Measurements from ENCODE around the gene MVK. TPM values are rescaled to one million over a fixed set of nuclear protein-coding genes. Genes with fewer than 3 reads are reported as not detected.
A peak's percentile ranks its signal among the peaks of the same experiment; 100 is the strongest.

MVK gene
- polyA plus RNA-seq, 1 of the 3 experiments (the other 2 are of a cell fraction) = 7.0 TPM

DNA sequence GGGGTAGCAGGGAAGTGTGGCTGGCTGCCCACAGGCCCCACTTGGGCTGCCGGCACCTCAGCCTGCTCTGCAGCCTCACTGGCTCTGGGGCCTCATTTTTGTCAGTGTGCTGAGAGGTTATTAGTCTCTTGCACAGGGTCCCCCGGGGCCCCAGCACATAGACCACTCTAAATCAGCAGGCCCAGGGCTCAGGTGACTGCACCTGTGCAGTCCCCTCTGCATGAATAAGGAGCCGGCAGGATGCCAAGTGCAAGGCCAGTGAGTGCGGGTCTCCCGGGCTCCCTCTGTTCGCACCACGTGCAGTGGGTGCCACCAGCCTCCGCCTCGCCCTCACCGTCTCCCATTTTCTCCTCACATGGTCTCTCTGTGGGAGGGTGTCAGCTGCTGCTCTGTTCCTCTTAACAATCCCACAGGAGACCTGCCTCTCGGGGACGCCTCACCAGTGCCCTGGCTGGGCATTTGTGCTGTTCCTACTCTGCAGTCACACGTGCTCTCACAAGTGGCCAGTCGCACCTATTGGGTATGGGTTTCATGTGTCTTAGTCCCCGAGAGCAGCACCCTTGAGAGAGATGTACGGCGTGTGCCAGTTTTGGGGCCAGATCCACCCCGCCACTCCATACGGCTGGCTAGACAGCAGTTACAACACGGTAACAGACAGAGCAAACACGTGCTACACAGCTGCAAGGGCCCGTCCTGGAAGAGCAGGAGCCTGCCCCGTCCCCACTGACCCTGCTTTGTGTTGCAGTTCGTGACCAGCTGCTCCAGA, 40.7 kb upstream of the MVK start:
- Histone ChIP-seq H3K4me2 (no peak overlapping the region), H3K4me1 (ENCODE audit: control insufficient read depth in 1 of 2, insufficient read depth in 2 of 2, low read depth in 1 of 2, low read length in 1 of 2) (peaks cover 0 to 73% of the 10 kb centered on the region in 2 experiments; a peak in 2 of 4 replicates), H4K20me1 (ENCODE audit: insufficient read depth) (no peaks in the 10 kb centered on the region), H3K27me3 (ENCODE audit: insufficient read depth) (no peaks in the 10 kb centered on the region), H3K36me3 (replicated peaks in 1 of 2; ENCODE audit: control insufficient read depth in 1 of 2, insufficient read depth in 2 of 2, low read length in 1 of 2) (peaks cover 7 to 42% of the 10 kb centered on the region in 2 experiments), H3K9me2 (no peaks in the 10 kb centered on the region), H2AFZ (ENCODE audit: low read depth) (no peak overlapping the region), H3K9me3 (no peaks in the 10 kb centered on the region), H3K4me3 (ENCODE audit: low read depth in 2 of 2, low read length in 1 of 2) (no peak overlapping the region), H3F3A (replicated peaks; ENCODE audit: insufficient read depth) (no peaks in the 10 kb centered on the region), H3K9ac (no peak overlapping the region), H3K27ac (ENCODE audit: low read depth in 2 of 2, low read length in 1 of 2) (peak overlapping the region in 1 of 2 experiments; percentile 97; a peak in 2 of 4 replicates), H3K79me2 (ENCODE audit: insufficient read depth) (no peaks in the 10 kb centered on the region)
- ChIA-PET CTCF (interaction anchor here (0.8 to 2.7 kb wide), 4 partner anchors 8 to 65 kb away, joined by 3 to 9 read pairs (median 6); no protein-coding TSS in a partner anchor), POLR2A (no interaction called here)
- no peak for DNase-seq
- no peak for TF ChIP-seq JUND (IDR thresholded peaks at IDR 0.05)
- no peak for TF ChIP-seq RCOR1 (IDR thresholded peaks at IDR 0.05; ENCODE audit: low read length)
- no peak for TF ChIP-seq SMC3 (IDR thresholded peaks at IDR 0.05; ENCODE audit: low read depth, low read length)
- no peak for TF ChIP-seq MAX (IDR thresholded peaks at IDR 0.05; ENCODE audit: low read depth)
- TF ChIP-seq GABPA (IDR thresholded peaks at IDR 0.05; ENCODE audit: low read depth) = no peak
- no peak for TF ChIP-seq RXRA (IDR thresholded peaks at IDR 0.05; ENCODE audit: borderline replicate concordance, low read depth)
- no peak for TF ChIP-seq NRF1 (IDR thresholded peaks at IDR 0.05; ENCODE audit: low read depth, low read length)
- no peak for TF ChIP-seq IRF3 (IDR thresholded peaks at IDR 0.05; ENCODE audit: low read depth, low read length)
- TF ChIP-seq, protein P1, sequence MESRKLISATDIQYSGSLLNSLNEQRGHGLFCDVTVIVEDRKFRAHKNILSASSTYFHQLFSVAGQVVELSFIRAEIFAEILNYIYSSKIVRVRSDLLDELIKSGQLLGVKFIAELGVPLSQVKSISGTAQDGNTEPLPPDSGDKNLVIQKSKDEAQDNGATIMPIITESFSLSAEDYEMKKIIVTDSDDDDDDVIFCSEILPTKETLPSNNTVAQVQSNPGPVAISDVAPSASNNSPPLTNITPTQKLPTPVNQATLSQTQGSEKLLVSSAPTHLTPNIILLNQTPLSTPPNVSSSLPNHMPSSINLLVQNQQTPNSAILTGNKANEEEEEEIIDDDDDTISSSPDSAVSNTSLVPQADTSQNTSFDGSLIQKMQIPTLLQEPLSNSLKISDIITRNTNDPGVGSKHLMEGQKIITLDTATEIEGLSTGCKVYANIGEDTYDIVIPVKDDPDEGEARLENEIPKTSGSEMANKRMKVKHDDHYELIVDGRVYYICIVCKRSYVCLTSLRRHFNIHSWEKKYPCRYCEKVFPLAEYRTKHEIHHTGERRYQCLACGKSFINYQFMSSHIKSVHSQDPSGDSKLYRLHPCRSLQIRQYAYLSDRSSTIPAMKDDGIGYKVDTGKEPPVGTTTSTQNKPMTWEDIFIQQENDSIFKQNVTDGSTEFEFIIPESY (IDR thresholded peaks at IDR 0.05; ENCODE audit: borderline replicate concordance, low read depth) = no peak
- no peak for TF ChIP-seq SIN3A (IDR thresholded peaks at IDR 0.05; ENCODE audit: borderline replicate concordance, low read depth, low read length)
- no peak for TF ChIP-seq NFIC (IDR thresholded peaks at IDR 0.05; ENCODE audit: borderline replicate concordance)
- TF ChIP-seq FOXJ3 (CRISPR knock-in tag; IDR thresholded peaks at IDR 0.05) = no peak
- TF ChIP-seq POLR2AphosphoS5 (IDR thresholded peaks at IDR 0.05; ENCODE audit: low read depth, low read length) = no peak
- TF ChIP-seq, protein P2, sequence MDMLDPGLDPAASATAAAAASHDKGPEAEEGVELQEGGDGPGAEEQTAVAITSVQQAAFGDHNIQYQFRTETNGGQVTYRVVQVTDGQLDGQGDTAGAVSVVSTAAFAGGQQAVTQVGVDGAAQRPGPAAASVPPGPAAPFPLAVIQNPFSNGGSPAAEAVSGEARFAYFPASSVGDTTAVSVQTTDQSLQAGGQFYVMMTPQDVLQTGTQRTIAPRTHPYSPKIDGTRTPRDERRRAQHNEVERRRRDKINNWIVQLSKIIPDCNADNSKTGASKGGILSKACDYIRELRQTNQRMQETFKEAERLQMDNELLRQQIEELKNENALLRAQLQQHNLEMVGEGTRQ (IDR thresholded peaks at IDR 0.05; ENCODE audit: borderline replicate concordance, low read depth, low read length) = no peak
- TF ChIP-seq EZH2phosphoT487 (IDR thresholded peaks at IDR 0.05; ENCODE audit: borderline replicate concordance, low read depth) = no peak
- TF ChIP-seq PBX3 (IDR thresholded peaks at IDR 0.05) = no peak
- TF ChIP-seq RFX5 (IDR thresholded peaks at IDR 0.05; ENCODE audit: low read length) = no peak
- no peak for TF ChIP-seq MXI1 (IDR thresholded peaks at IDR 0.05; ENCODE audit: low read depth, low read length)
- TF ChIP-seq, protein P3, sequence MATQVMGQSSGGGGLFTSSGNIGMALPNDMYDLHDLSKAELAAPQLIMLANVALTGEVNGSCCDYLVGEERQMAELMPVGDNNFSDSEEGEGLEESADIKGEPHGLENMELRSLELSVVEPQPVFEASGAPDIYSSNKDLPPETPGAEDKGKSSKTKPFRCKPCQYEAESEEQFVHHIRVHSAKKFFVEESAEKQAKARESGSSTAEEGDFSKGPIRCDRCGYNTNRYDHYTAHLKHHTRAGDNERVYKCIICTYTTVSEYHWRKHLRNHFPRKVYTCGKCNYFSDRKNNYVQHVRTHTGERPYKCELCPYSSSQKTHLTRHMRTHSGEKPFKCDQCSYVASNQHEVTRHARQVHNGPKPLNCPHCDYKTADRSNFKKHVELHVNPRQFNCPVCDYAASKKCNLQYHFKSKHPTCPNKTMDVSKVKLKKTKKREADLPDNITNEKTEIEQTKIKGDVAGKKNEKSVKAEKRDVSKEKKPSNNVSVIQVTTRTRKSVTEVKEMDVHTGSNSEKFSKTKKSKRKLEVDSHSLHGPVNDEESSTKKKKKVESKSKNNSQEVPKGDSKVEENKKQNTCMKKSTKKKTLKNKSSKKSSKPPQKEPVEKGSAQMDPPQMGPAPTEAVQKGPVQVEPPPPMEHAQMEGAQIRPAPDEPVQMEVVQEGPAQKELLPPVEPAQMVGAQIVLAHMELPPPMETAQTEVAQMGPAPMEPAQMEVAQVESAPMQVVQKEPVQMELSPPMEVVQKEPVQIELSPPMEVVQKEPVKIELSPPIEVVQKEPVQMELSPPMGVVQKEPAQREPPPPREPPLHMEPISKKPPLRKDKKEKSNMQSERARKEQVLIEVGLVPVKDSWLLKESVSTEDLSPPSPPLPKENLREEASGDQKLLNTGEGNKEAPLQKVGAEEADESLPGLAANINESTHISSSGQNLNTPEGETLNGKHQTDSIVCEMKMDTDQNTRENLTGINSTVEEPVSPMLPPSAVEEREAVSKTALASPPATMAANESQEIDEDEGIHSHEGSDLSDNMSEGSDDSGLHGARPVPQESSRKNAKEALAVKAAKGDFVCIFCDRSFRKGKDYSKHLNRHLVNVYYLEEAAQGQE (IDR thresholded peaks at IDR 0.05; ENCODE audit: low read depth, low read length) = no peak
- WGBS (ENCODE audit: low lambda C conversion rate) = 91% methylated on average over 19 of the region's 24 CpGs
